Cerebellar cortex (tissue), 1 donor: ENCODE results near the gene DNAJC1.
"Not testable (repeated sequence)": the region's sequence is repeated elsewhere in the genome, so short reads cannot be mapped to it uniquely, and the experiment has no call there.

Experiments used
- DNase-seq: peaks from one replicate; pipeline ENCODE4 v3.0.0-alpha.2; 2015; ENCODE audit warnings: low spot score

DNAJC1 gene

GRCh38 chr10:22003177-22003963, at the start of gene DNAJC1:
DNAJC1 (minus strand) TSS chr10:22003730; CDS start chr10:22003434, 296 bp downstream.
- peak; percentile 96 for DNase-seq

GRCh38 chr10:22053048-22053447, 49.5 kb upstream of the DNAJC1 start:
- no peak for DNase-seq

GRCh38 chr10:22049635-22050034, 46.1 kb upstream of the DNAJC1 start:
- no peak for DNase-seq

- DNase-seq = no peak
Measured at GRCh38 chr10:22047812-22048211, 44.3 kb upstream of the DNAJC1 start.

- no peak for DNase-seq
Measured at GRCh38 chr10:22043327-22043633, 39.8 kb upstream of the DNAJC1 start.

- no peak for DNase-seq
Measured at GRCh38 chr10:22042557-22043326, 39.2 kb upstream of the DNAJC1 start.

GRCh38 chr10:22034333-22034732, 30.8 kb upstream of the DNAJC1 start:
- DNase-seq = no peak

GRCh38 chr10:22032268-22032667, 28.7 kb upstream of the DNAJC1 start:
- DNase-seq = not testable (repeated sequence)

GRCh38 chr10:22030421-22030820, 26.9 kb upstream of the DNAJC1 start:
- no peak for DNase-seq

GRCh38 chr10:22029445-22030236, 26.1 kb upstream of the DNAJC1 start:
- DNase-seq = no peak

- no peak for DNase-seq
Measured at GRCh38 chr10:22027364-22028238, 24.1 kb upstream of the DNAJC1 start.

- DNase-seq = no peak
Measured at GRCh38 chr10:22026287-22026686, 22.8 kb upstream of the DNAJC1 start.

GRCh38 chr10:22023508-22023907, 20.0 kb upstream of the DNAJC1 start:
- no peak for DNase-seq

- peak; percentile 36 for DNase-seq
Measured at GRCh38 chr10:22022257-22023032, 18.9 kb upstream of the DNAJC1 start.

GRCh38 chr10:22021144-22021543, 17.6 kb upstream of the DNAJC1 start:
- DNase-seq = not testable (repeated sequence)

- DNase-seq = no peak
Measured at GRCh38 chr10:22017283-22018020, 13.9 kb upstream of the DNAJC1 start.

- no peak for DNase-seq
Measured at GRCh38 chr10:22016046-22016705, 12.6 kb upstream of the DNAJC1 start.

GRCh38 chr10:22010973-22011408, 7.5 kb upstream of the DNAJC1 start:
- DNase-seq = no peak

- DNase-seq = no peak
Measured at GRCh38 chr10:22010539-22010938, 7.0 kb upstream of the DNAJC1 start.
